Stimulated activated CD8-positive, alpha-beta memory T cell treated with anti-CD3 and anti-CD28 coated beads, Interleukin-12 subunit alpha, Interleukin-12 subunit beta, amount 100 ng/mL, for 24 hours (primary cell): ENCODE measurements around the gene RNASEL.
"Not testable (repeated sequence)": the region's sequence is repeated elsewhere in the genome, so short reads cannot be mapped to it uniquely, and the experiment has no call there.

Experiments
- DNase-seq: peaks from one replicate; pipeline ENCODE4 v3.0.0-alpha.2; 2020; ENCODE audit errors: extremely low read depth

RNASEL gene

GRCh38 chr1:182561456-182561855 lies 27.6 kb downstream of the RNASEL start:
- no peak for DNase-seq

- DNase-seq = no peak
These were observed 28.6 kb downstream of the RNASEL start for GRCh38 chr1:182560392-182560984.

DNA sequence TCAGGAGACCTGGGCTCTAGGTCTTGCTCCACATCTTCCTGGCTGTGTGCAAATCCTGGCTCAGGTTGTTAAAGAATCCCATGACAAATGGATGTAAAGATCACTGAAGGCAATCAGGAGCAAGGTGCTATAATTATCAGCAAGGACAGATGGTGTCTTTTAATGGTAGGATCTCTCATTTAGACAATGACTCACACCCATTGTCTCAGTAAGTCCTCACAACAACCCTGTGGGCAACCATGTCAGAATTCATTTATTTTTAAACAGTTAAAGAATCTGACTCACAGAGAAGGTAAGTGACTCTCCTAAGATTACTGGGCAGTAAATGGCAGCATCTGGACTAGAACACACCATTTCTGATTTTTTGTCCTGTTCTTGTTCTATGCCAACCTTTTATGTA lies 32.8 kb downstream of the RNASEL start:
- no peak for DNase-seq

- DNase-seq = no peak
These were observed 33.6 kb downstream of the RNASEL start for GRCh38 chr1:182555493-182555892.

- no peak for DNase-seq
These were observed 36.5 kb downstream of the RNASEL start for GRCh38 chr1:182552527-182552926.

- no peak for DNase-seq
These were observed 39.2 kb downstream of the RNASEL start for GRCh38 chr1:182549811-182550210.

DNA sequence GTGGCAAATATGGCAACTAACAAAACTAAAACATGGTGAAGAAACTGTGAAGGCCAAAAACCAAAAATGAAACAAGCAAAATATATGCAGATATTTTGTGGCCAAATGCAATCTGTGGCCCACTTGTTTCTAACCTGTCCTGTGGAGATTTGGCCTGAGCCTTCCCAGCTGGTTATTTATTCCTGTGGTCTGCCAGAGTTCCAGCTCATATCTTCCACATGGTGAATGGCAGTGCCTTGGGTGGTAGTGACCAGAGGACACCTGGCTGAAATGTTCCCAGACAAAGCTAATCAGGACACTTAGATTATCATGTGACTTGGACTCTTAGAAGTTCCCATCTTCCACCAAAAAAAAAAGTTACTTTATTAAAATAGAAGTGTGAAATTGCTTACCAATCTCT lies 39.7 kb downstream of the RNASEL start:
- no peak for DNase-seq

GRCh38 chr1:182533896-182534295 lies 55.2 kb downstream of the RNASEL start:
- no peak for DNase-seq

- DNase-seq = not testable (repeated sequence)
These were observed 60.9 kb downstream of the RNASEL start for GRCh38 chr1:182528206-182528605.

DNA sequence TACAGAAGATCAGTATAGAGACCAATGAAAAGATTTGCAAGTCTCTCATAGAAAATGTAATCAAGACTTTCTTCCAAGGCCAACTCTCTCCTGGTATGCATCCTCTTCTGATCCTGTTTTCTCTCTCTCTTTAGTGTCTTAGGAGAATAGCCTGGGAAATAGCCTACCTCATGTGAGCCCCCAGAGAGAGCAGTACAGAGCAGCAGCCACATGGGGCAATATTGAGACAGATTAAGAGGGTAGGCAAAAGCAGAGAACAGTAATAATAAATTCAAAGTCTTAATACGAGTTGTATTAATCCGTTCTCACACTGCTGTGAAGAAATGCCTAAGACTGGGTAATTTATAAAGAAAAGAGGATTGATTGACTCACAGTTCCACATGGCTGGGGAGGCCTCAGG lies 61.4 kb downstream of the RNASEL start:
- DNase-seq = no peak

DNA sequence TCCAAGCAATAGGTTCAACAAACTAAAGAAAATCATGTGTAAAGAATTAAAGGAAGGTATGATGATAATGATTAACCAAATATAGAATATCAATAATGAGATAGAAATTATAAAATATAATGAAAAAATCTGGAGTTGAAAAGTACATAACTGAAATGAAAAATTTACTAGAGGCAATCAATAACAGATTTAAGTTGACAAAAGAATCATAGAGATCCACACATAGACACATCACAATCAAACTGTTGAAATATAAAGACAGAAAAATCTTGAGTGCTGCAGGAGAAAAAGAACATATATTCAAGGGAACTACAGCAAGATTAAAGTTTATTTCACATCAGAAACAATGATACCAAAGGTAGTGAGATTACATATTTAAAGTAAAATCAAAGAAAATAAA lies 63.7 kb downstream of the RNASEL start:
- no peak for DNase-seq
